Measurements from ENCODE around the gene CEP72. TPM values are rescaled to one million over a fixed set of nuclear protein-coding genes. Genes with fewer than 3 reads are reported as not detected.

The CEP72 gene
- total and polyA plus RNA-seq, 2 donors (not counting 1 experiment from before 2014, with no cell fraction given), result 7.7 to 32.9 TPM

- no peak overlapping the region for H2AFZ ChIP-seq (ENCODE audit: insufficient read depth, low read depth, low read length, poor library complexity, severe bottlenecking)
- Mint-ChIP-seq H3K27me3 (no peaks in the 10 kb centered on the region), H3K27ac (no peak overlapping the region), H3K9me3 (ENCODE audit: insufficient read depth) (no peaks in the 10 kb centered on the region), H3K4me1 (no peaks in the 10 kb centered on the region), H3K4me3 (no peak overlapping the region)
- ATAC-seq (ENCODE audit: low read depth), result no peak
- ChIA-PET CTCF (no interaction called here), POLR2A (no interaction called here)
- peaks cover 0 to 27% of the 10 kb centered on the region in 2 experiments for H3K36me3 ChIP-seq (replicated peaks in 1 of 2; ENCODE audit: control extremely low read depth in 1 of 2, control insufficient read depth in 1 of 2, extremely low read depth in 1 of 2, insufficient read depth in 2 of 2, low read length in 1 of 2)
- H3K9me3 ChIP-seq (ENCODE audit: control extremely low read depth in 1 of 3, control insufficient read depth in 2 of 3, insufficient read depth in 1 of 3, low read length in 2 of 3), result no peaks in the 10 kb centered on the region
- peaks cover 18% of the 10 kb centered on the region for H3K79me2 ChIP-seq (ENCODE audit: control insufficient read depth, insufficient read depth, low read length)
- no peak overlapping the region for H3K27ac ChIP-seq (ENCODE audit: low read length in 2 of 2)
- TF ChIP-seq, protein P1, sequence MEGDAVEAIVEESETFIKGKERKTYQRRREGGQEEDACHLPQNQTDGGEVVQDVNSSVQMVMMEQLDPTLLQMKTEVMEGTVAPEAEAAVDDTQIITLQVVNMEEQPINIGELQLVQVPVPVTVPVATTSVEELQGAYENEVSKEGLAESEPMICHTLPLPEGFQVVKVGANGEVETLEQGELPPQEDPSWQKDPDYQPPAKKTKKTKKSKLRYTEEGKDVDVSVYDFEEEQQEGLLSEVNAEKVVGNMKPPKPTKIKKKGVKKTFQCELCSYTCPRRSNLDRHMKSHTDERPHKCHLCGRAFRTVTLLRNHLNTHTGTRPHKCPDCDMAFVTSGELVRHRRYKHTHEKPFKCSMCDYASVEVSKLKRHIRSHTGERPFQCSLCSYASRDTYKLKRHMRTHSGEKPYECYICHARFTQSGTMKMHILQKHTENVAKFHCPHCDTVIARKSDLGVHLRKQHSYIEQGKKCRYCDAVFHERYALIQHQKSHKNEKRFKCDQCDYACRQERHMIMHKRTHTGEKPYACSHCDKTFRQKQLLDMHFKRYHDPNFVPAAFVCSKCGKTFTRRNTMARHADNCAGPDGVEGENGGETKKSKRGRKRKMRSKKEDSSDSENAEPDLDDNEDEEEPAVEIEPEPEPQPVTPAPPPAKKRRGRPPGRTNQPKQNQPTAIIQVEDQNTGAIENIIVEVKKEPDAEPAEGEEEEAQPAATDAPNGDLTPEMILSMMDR (IDR thresholded peaks at IDR 0.05), result no peak
- TF ChIP-seq EZH2 (IDR thresholded peaks at IDR 0.05; ENCODE audit: borderline replicate concordance, insufficient read depth, low read depth, low read length, poor library complexity, severe bottlenecking), result no peak
- WGBS (ENCODE audit: insufficient coverage), result 97% methylated on average over 8 of the region's 8 CpGs
- no peaks in the 10 kb centered on the region for H4K20me1 ChIP-seq (ENCODE audit: control insufficient read depth, insufficient read depth, low read length, poor library complexity, severe bottlenecking)
- no peaks in the 10 kb centered on the region for H3K27me3 ChIP-seq (replicated peaks in 1 of 4; ENCODE audit: control extremely low read depth in 1 of 4, control insufficient read depth in 3 of 4, insufficient read depth in 4 of 4, low read length in 3 of 4)
- no peak overlapping the region for H3K4me2 ChIP-seq (replicated peaks; ENCODE audit: low read depth, low read length, poor library complexity, severe bottlenecking)
- intact Hi-C loops (cut with micrococcal nuclease), result no loop called here
- no peak overlapping the region for H3K4me3 ChIP-seq (ENCODE audit: control extremely low read depth in 1 of 5, extremely low read depth in 1 of 5, insufficient read depth in 1 of 5, low read depth in 2 of 5, low read length in 4 of 5)
- no peaks in the 10 kb centered on the region for H3K4me1 ChIP-seq (ENCODE audit: control insufficient read depth in 2 of 2, insufficient read depth in 2 of 2, low read length in 2 of 2)
- no peak overlapping the region for H3K9ac ChIP-seq (ENCODE audit: low read length)
- DNase-seq, result no peak
Observed at GRCh38 chr5:620586-621180, 8.5 kb downstream of the CEP72 start.

GRCh38 chr5:621341-621761 lies 9.2 kb downstream of the CEP72 start:
- no peak for ATAC-seq (ENCODE audit: low read depth)
- CTCF ChIA-PET, result no interaction called here

More at GRCh38 chr5:621341-621761, 9.2 kb downstream of the CEP72 start:
- no peak overlapping the region for H2AFZ ChIP-seq (ENCODE audit: insufficient read depth, low read depth, low read length, poor library complexity, severe bottlenecking)
- H4K20me1 ChIP-seq (ENCODE audit: control insufficient read depth, insufficient read depth, low read length, poor library complexity, severe bottlenecking), result no peaks in the 10 kb centered on the region
- no peak overlapping the region for H3K27ac ChIP-seq (ENCODE audit: low read length in 2 of 2)
- H3K27me3 ChIP-seq (replicated peaks in 1 of 4; ENCODE audit: control extremely low read depth in 1 of 4, control insufficient read depth in 3 of 4, insufficient read depth in 4 of 4, low read length in 3 of 4), result no peaks in the 10 kb centered on the region
- H3K4me1 ChIP-seq (ENCODE audit: control insufficient read depth in 2 of 2, insufficient read depth in 2 of 2, low read length in 2 of 2), result no peaks in the 10 kb centered on the region
- no peak overlapping the region for H3K4me2 ChIP-seq (replicated peaks; ENCODE audit: low read depth, low read length, poor library complexity, severe bottlenecking)
- H3K4me3 ChIP-seq (ENCODE audit: control extremely low read depth in 1 of 5, extremely low read depth in 1 of 5, insufficient read depth in 1 of 5, low read depth in 2 of 5, low read length in 4 of 5), result no peak overlapping the region
- intact Hi-C loops (cut with micrococcal nuclease), result no loop called here
- no peaks in the 10 kb centered on the region for H3K9me3 ChIP-seq (ENCODE audit: control extremely low read depth in 1 of 3, control insufficient read depth in 2 of 3, insufficient read depth in 1 of 3, low read length in 2 of 3)
- Mint-ChIP-seq H3K4me1 (no peaks in the 10 kb centered on the region), H3K27ac (no peak overlapping the region), H3K9me3 (ENCODE audit: insufficient read depth) (no peaks in the 10 kb centered on the region), H3K4me3 (no peak overlapping the region), H3K27me3 (no peaks in the 10 kb centered on the region)
- 97% methylated on average over 13 of the region's 16 CpGs for WGBS (ENCODE audit: insufficient coverage)
- POLR2A ChIA-PET, result no interaction called here
- peaks cover 0 to 27% of the 10 kb centered on the region in 2 experiments for H3K36me3 ChIP-seq (replicated peaks in 1 of 2; ENCODE audit: control extremely low read depth in 1 of 2, control insufficient read depth in 1 of 2, extremely low read depth in 1 of 2, insufficient read depth in 2 of 2, low read length in 1 of 2)
- TF ChIP-seq, protein P1 (IDR thresholded peaks at IDR 0.05), result no peak
- TF ChIP-seq EZH2 (IDR thresholded peaks at IDR 0.05; ENCODE audit: borderline replicate concordance, insufficient read depth, low read depth, low read length, poor library complexity, severe bottlenecking), result no peak
- DNase-seq, result no peak
- H3K79me2 ChIP-seq (ENCODE audit: control insufficient read depth, insufficient read depth, low read length), result peaks cover 12% of the 10 kb centered on the region
- H3K9ac ChIP-seq (ENCODE audit: low read length), result no peak overlapping the region

Data from B cell (primary cell).